ENCODE data around the gene KLF1.

Gene KLF1

DNA sequence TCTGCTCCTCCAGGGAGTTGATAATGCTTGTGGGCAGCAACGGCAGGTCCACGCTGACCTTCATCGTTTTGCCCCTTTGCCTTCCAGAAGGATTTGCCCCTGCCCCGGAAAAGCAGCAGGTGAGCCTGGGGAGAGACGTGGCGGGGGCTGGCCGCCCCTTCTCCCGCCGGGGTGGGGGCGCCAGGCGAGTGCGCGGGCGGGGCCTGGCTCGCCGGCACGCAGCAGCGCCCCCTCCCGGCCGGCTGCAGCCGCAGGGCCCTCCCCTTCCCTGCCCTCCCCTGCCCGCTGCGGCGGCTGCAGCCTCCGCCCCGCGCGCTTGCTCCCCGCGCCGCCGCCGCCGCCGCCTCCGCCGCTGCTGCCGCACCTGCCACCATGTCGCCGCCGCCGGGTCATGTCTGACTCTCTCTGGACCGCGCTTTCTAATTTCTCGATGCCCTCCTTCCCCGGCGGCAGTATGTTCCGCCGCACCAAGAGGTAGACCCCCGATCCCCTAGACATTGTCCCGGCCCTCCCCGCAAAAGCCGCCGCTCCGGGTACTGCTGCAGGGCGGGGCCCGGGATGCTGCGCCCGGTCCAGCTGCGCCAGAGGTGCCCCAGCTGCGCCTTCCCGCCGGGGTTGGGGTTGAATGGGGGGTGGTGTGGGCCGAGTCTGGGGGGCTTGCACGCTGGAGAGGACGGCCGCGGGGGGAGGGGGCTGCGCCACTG, 48.7 kb downstream of the KLF1 start, which contains the start of gene MAST1:
Gene MAST1 (plus strand): TSS at position 334 of the 704 bp plus-strand sequence. CDS start 58 bp downstream, at position 392.
- peak in 1 of 3 experiments; percentile 52 for DNase-seq (ENCODE audit: low read depth in 3 of 3)

DNA sequence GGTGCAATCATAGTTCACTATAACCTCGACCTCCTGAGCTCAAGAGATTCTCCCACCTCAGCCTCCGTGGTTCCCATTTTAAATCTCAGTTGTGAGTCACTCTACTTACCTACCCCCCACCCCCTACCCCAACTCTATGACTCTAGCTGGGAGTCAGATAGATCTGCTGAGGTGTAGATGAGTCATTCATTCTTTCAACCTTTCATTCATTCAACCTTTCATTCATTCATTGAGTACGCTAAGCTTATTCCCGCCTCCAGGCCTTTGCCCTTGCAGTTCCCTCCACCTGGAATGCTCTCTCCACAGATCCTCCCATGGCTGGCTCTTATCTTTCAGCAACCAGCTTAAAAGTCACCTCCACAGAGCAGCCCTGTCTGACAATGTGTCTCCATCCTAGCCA, 49.8 kb downstream of the KLF1 start:
- DNase-seq (ENCODE audit: low read depth in 3 of 3) = no peak

DNA sequence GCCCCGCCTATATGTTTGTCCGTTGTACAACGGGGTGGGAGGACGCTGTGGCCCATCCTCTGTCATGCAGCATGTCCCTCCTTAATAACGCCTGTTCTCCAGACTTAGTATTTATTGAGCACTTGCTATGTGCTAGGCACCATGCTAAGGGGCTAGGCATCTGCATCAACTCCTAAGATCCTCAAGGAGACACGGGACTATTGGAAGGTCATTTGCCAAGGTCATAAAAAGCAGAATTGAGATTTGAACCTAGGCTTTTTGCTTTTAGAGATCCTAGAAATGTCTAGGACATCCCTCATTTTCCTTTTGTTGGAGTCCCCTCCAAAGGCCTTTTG, 50.5 kb downstream of the KLF1 start:
- DNase-seq (ENCODE audit: low read depth in 3 of 3) = no peak

- no peak for DNase-seq (ENCODE audit: low read depth in 3 of 3)
Measured at GRCh38 chr19:12834976-12835757, 51.8 kb downstream of the KLF1 start.

DNA sequence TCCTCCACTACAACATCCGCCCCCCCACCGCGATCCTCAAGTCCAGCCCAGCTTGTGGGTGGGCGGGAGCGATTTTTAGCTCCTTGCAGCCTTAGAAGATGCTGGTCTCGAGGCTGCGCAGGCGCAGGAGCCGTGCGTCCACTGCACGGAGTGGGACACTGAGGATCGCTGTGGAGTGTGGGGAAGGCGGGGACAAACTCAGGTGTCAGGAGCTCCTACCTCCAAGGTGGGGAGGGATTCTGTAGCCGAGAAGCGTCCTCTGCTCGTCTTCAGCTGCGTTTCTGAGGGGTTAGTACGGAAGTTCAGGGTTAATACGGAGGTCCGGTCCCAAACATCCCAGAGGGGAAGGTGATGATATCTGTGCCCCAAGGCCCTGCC, 52.4 kb downstream of the KLF1 start, which contains the start of gene RTBDN:
Gene RTBDN (minus strand): TSS at position 14 of the 378 bp plus-strand sequence. CDS start 4,600 bp downstream, outside the sequence.
- no peak for DNase-seq (ENCODE audit: low read depth in 3 of 3)
